ENCODE data around the gene SP100.

DNA sequence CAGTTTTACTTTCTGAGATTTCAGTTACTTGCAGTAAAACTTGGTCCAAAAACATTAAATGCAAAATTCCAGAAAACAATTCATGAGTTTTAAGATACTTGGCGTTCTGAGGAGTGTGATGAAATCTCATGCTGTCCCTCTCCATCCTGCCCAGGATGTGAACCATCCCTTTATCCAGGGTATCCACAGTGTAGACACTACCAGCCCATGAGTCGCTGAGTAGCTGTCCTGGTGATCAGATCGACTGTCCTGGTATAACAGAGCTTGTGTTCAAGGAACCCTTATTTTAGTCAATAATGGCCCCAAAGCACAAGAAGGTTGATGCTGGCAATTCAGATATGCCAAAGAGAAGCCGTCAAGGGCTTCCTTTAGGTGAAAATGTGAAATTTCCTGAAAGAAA is 3.2 kb downstream of the SP100 start:
- TF ChIP-seq SP1 (IDR thresholded peaks at IDR 0.05; ENCODE audit: low read depth, low read length): no peak
- TF ChIP-seq EGR1 (IDR thresholded peaks at IDR 0.05; ENCODE audit: borderline replicate concordance, low read depth, low read length): no peak
- no peak for TF ChIP-seq CTCF (IDR thresholded peaks at IDR 0.05; ENCODE audit: control extremely low read depth in 1 of 3, insufficient read depth in 1 of 3, low read depth in 1 of 3, low read length in 3 of 3)
- no peak for TF ChIP-seq JUND (IDR thresholded peaks at IDR 0.05; ENCODE audit: low read length)
- no peak for TF ChIP-seq POLR2A (IDR thresholded peaks at IDR 0.05; ENCODE audit: control extremely low read depth in 1 of 2, low read depth in 2 of 2, low read length in 2 of 2)
- TF ChIP-seq RAD21 (IDR thresholded peaks at IDR 0.05 in 1 of 2, conservative IDR thresholded peaks at IDR 0.05 in 1 of 2; ENCODE audit: low read depth in 2 of 2, low read length in 2 of 2): no peak
- no peak for TF ChIP-seq ATF3 (IDR thresholded peaks at IDR 0.05; ENCODE audit: insufficient read depth, low read depth, low read length)
- no peak for TF ChIP-seq TAF1 (IDR thresholded peaks at IDR 0.05; ENCODE audit: low read depth, low read length)
- no peak for TF ChIP-seq BRCA1 (IDR thresholded peaks at IDR 0.05; ENCODE audit: low read depth, low read length)
- no peak for TF ChIP-seq RXRA (IDR thresholded peaks at IDR 0.05; ENCODE audit: insufficient read depth, low read depth, low read length)
- TF ChIP-seq TEAD4 (IDR thresholded peaks at IDR 0.05; ENCODE audit: low read depth, low read length): no peak
- TF ChIP-seq JUN (IDR thresholded peaks at IDR 0.05; ENCODE audit: low read depth, low read length): no peak
